ENCODE measurements around the gene ADAMTS12. TPM values are rescaled to one million over a fixed set of nuclear protein-coding genes. Genes with fewer than 3 reads are reported as not detected.

ADAMTS12 gene
- total and polyA plus RNA-seq, 9 of the 15 experiments (the other 6 are each of a cell fraction or from before 2014, with no cell fraction given), result 0.11 TPM; not detected in 8

GRCh38 chr5:33576726-33577590 is 314.8 kb downstream of the ADAMTS12 start:
- TF ChIP-seq CHD4 (IDR thresholded peaks at IDR 0.05; ENCODE audit: insufficient read depth, insufficient replicate concordance, low read depth, low read length, poor library complexity, severe bottlenecking) (no peak), HMG20B (CRISPR knock-in tag; IDR thresholded peaks at IDR 0.05) (no peak), MAZ (CRISPR knock-in tag; conservative IDR thresholded peaks at IDR 0.05 in 1 of 2, IDR thresholded peaks at IDR 0.05 in 1 of 2) (no peak)
- Histone ChIP-seq H4K20me1 (replicated peaks; ENCODE audit: control insufficient read depth, insufficient read depth, low read length) (no peaks in the 10 kb centered on the region), H3K27me3 (ENCODE audit: control insufficient read depth in 2 of 2, insufficient read depth in 2 of 2, low read length in 2 of 2) (peaks cover 12 to 18% of the 10 kb centered on the region in 2 experiments), H3K27ac (ENCODE audit: extremely low read depth, low read depth, low read length) (no peak overlapping the region), H3K4me1 (replicated peaks in 1 of 2; ENCODE audit: control insufficient read depth in 2 of 2, insufficient read depth in 2 of 2, low read length in 2 of 2) (no peaks in the 10 kb centered on the region), H3K9me1 (ENCODE audit: control insufficient read depth, insufficient read depth, low read length) (no peaks in the 10 kb centered on the region), H3K9me3 (replicated peaks; ENCODE audit: control insufficient read depth, insufficient read depth, low read depth, low read length) (no peaks in the 10 kb centered on the region), H3K4me3 (no peak overlapping the region), H3K36me3 (ENCODE audit: control insufficient read depth, insufficient read depth, low read length) (no peaks in the 10 kb centered on the region), H2AFZ (ENCODE audit: low read depth, low read length) (no peak overlapping the region), H3K4me2 (ENCODE audit: insufficient read depth, low read length) (no peak overlapping the region), H3K79me2 (ENCODE audit: control insufficient read depth, insufficient read depth, low read length) (no peaks in the 10 kb centered on the region), H3K9ac (ENCODE audit: insufficient read depth in 1 of 2, low read depth in 2 of 2, low read length in 2 of 2) (no peak overlapping the region)
- FAIRE-seq, result no peak
- in situ Hi-C loops (cut with MboI), result no loop called here
- ChIA-PET CTCF (ENCODE audit: low intra/inter-chr PET ratio) (no interaction called here), POLR2A (interaction anchor here (0.6 kb wide), 1 partner anchor 12 kb away, joined by 3 read pairs; no protein-coding TSS in a partner anchor)
- DNase-seq (ENCODE audit: extremely low read depth in 1 of 4, low spot score in 3 of 4), result no peak
- intact Hi-C loops (cut with micrococcal nuclease), result no loop called here
- ATAC-seq, result no peak
- 0% methylated on average over 10 of the region's 10 CpGs for WGBS (ENCODE audit: insufficient coverage, low coverage, missing lambda C conversion rate)
- BruUV-seq (replicated peaks), result no TSS peak

- H3K79me2 ChIP-seq (ENCODE audit: control insufficient read depth, insufficient read depth, low read length), result no peaks in the 10 kb centered on the region
- no peak for TF ChIP-seq HCFC1 (IDR thresholded peaks at IDR 0.05; ENCODE audit: low read depth, low read length)
- no peak for TF ChIP-seq TBL1XR1 (IDR thresholded peaks at IDR 0.05; ENCODE audit: low read length in 2 of 2)
- TF ChIP-seq NUFIP1 (IDR thresholded peaks at IDR 0.05; ENCODE audit: partially characterized antibody), result no peak
- no peak for TF ChIP-seq ETV5 (CRISPR knock-in tag; IDR thresholded peaks at IDR 0.05; ENCODE audit: low read depth)
- TF ChIP-seq SIX5 (IDR thresholded peaks at IDR 0.05; ENCODE audit: borderline replicate concordance in 1 of 2, insufficient read depth in 1 of 2, low read depth in 1 of 2, low read length in 2 of 2), result no peak
- no peak for TF ChIP-seq ZNF699 (CRISPR knock-in tag; IDR thresholded peaks at IDR 0.05; ENCODE audit: insufficient replicate concordance)
- no peak for TF ChIP-seq POLR2B (IDR thresholded peaks at IDR 0.05; ENCODE audit: low read depth, partially characterized antibody)
- TF ChIP-seq BCL6 (CRISPR knock-in tag; IDR thresholded peaks at IDR 0.05), result no peak
- no TSS peak for BruUV-seq (replicated peaks)
- H3K9ac ChIP-seq (ENCODE audit: insufficient read depth in 1 of 2, low read depth in 2 of 2, low read length in 2 of 2), result no peak overlapping the region
- H3K4me2 ChIP-seq (ENCODE audit: insufficient read depth, low read length), result no peak overlapping the region
- FAIRE-seq (no peak), ATAC-seq (no peak), DNase-seq (ENCODE audit: extremely low read depth in 1 of 4, low spot score in 3 of 4) (no peak)
- ChIA-PET CTCF (ENCODE audit: low intra/inter-chr PET ratio) (no interaction called here), POLR2A (interaction anchor here (0.9 kb wide), 1 partner anchor 10 kb away, joined by 5 read pairs; no protein-coding TSS in a partner anchor)
- no peaks in the 10 kb centered on the region for H3K4me1 ChIP-seq (replicated peaks in 1 of 2; ENCODE audit: control insufficient read depth in 2 of 2, insufficient read depth in 2 of 2, low read length in 2 of 2)
- no peaks in the 10 kb centered on the region for H3K36me3 ChIP-seq (ENCODE audit: control insufficient read depth, insufficient read depth, low read length)
- intact Hi-C loops (cut with micrococcal nuclease) (no loop called here), in situ Hi-C loops (cut with MboI) (no loop called here)
- WGBS (ENCODE audit: insufficient coverage, low coverage, missing lambda C conversion rate), result 3% methylated on average over 2 of the region's 2 CpGs
- no peak overlapping the region for H2AFZ ChIP-seq (ENCODE audit: low read depth, low read length)
- H3K9me1 ChIP-seq (ENCODE audit: control insufficient read depth, insufficient read depth, low read length), result no peaks in the 10 kb centered on the region
- H3K27ac ChIP-seq (ENCODE audit: extremely low read depth, low read depth, low read length), result no peak overlapping the region
- peaks cover 0 to 2% of the 10 kb centered on the region in 2 experiments; a peak in 1 of 5 replicates for H3K27me3 ChIP-seq (ENCODE audit: control insufficient read depth in 2 of 2, insufficient read depth in 2 of 2, low read length in 2 of 2)
- no peaks in the 10 kb centered on the region for H3K9me3 ChIP-seq (replicated peaks; ENCODE audit: control insufficient read depth, insufficient read depth, low read depth, low read length)
- H3K4me3 ChIP-seq, result no peak overlapping the region
- no peaks in the 10 kb centered on the region for H4K20me1 ChIP-seq (replicated peaks; ENCODE audit: control insufficient read depth, insufficient read depth, low read length)
These were observed 326.5 kb downstream of the ADAMTS12 start for GRCh38 chr5:33565324-33565723.
